Stimulated activated CD4-positive, alpha-beta T cell treated with anti-CD3 and anti-CD28 coated beads, TNF-alpha, amount 100 ng/mL, for 4 hours (primary cell): ENCODE measurements around the gene SBNO1.
"Not testable (repeated sequence)": the region's sequence is repeated elsewhere in the genome, so short reads cannot be mapped to it uniquely, and the experiment has no call there.

Experiments used
- DNase-seq, 3 experiments: peaks; one replicate each; pipeline ENCODE4 v3.0.0-alpha.2; 2020; ENCODE audit warnings: low read depth in 3 of 3

Gene SBNO1

GRCh38 chr12:123364532-123365024, at the start of gene SBNO1:
Gene SBNO1 (minus strand): TSS chr12:123364847. CDS start chr12:123350441, 14,406 bp downstream.
- peak; percentile 80 to 87 (median 83) for DNase-seq

GRCh38 chr12:123410041-123410412, 45.4 kb upstream of the SBNO1 start:
- no peak for DNase-seq

- DNase-seq, result not testable (repeated sequence)
These were observed 44.8 kb upstream of the SBNO1 start for GRCh38 chr12:123409284-123410040.

- DNase-seq, result not testable (repeated sequence)
These were observed 44.0 kb upstream of the SBNO1 start for GRCh38 chr12:123408619-123409018.

GRCh38 chr12:123407934-123408333, 43.3 kb upstream of the SBNO1 start:
- DNase-seq, result not testable (repeated sequence)

- not testable (repeated sequence) for DNase-seq
These were observed 42.6 kb upstream of the SBNO1 start for GRCh38 chr12:123407269-123407668.

GRCh38 chr12:123404581-123404980, 39.9 kb upstream of the SBNO1 start:
- no peak for DNase-seq

GRCh38 chr12:123401753-123402683, 37.4 kb upstream of the SBNO1 start:
- no peak for DNase-seq

- DNase-seq, result no peak
These were observed 34.6 kb upstream of the SBNO1 start for GRCh38 chr12:123399255-123399617.

- DNase-seq, result no peak
These were observed 34.1 kb upstream of the SBNO1 start for GRCh38 chr12:123398550-123399254.

- DNase-seq, result no peak
These were observed 33.5 kb upstream of the SBNO1 start for GRCh38 chr12:123398177-123398549.

- no peak for DNase-seq
These were observed 32.8 kb upstream of the SBNO1 start for GRCh38 chr12:123397400-123397799.

- no peak for DNase-seq
These were observed 32.3 kb upstream of the SBNO1 start for GRCh38 chr12:123396954-123397353.

- DNase-seq, result no peak
These were observed 31.9 kb upstream of the SBNO1 start for GRCh38 chr12:123396543-123396942.

- DNase-seq, result no peak
These were observed 30.6 kb upstream of the SBNO1 start for GRCh38 chr12:123395236-123395635.

- no peak for DNase-seq
These were observed 29.1 kb upstream of the SBNO1 start for GRCh38 chr12:123393747-123394146.

- DNase-seq, result no peak
These were observed 27.1 kb upstream of the SBNO1 start for GRCh38 chr12:123391546-123392343.

GRCh38 chr12:123390498-123391426, 26.1 kb upstream of the SBNO1 start:
- no peak for DNase-seq

GRCh38 chr12:123389560-123390351, 25.1 kb upstream of the SBNO1 start:
- peak in 1 of 3 experiments; percentile 12 for DNase-seq
